AG09319 (cell line): ENCODE data around the gene DLEC1.

Experiments
- DNase-seq: peaks from one replicate; pipeline ENCODE4 v3.0.0-alpha.2; 2010; ENCODE audit warnings: low read depth; ENCODE audit errors: extremely low read depth
- TF ChIP-seq, protein P1 (sequence below): IDR thresholded peaks from 2 replicates; pipeline ENCODE4 v1.5.1; 2011; ENCODE audit warnings: low read depth, mild to moderate bottlenecking, inconsistent platforms, low read length, moderate library complexity

DLEC1 gene

GRCh38 chr3:38016847-38017444 is 22.1 kb upstream of the DLEC1 start:
- TF ChIP-seq, protein P1, sequence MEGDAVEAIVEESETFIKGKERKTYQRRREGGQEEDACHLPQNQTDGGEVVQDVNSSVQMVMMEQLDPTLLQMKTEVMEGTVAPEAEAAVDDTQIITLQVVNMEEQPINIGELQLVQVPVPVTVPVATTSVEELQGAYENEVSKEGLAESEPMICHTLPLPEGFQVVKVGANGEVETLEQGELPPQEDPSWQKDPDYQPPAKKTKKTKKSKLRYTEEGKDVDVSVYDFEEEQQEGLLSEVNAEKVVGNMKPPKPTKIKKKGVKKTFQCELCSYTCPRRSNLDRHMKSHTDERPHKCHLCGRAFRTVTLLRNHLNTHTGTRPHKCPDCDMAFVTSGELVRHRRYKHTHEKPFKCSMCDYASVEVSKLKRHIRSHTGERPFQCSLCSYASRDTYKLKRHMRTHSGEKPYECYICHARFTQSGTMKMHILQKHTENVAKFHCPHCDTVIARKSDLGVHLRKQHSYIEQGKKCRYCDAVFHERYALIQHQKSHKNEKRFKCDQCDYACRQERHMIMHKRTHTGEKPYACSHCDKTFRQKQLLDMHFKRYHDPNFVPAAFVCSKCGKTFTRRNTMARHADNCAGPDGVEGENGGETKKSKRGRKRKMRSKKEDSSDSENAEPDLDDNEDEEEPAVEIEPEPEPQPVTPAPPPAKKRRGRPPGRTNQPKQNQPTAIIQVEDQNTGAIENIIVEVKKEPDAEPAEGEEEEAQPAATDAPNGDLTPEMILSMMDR = no peak

DNA sequence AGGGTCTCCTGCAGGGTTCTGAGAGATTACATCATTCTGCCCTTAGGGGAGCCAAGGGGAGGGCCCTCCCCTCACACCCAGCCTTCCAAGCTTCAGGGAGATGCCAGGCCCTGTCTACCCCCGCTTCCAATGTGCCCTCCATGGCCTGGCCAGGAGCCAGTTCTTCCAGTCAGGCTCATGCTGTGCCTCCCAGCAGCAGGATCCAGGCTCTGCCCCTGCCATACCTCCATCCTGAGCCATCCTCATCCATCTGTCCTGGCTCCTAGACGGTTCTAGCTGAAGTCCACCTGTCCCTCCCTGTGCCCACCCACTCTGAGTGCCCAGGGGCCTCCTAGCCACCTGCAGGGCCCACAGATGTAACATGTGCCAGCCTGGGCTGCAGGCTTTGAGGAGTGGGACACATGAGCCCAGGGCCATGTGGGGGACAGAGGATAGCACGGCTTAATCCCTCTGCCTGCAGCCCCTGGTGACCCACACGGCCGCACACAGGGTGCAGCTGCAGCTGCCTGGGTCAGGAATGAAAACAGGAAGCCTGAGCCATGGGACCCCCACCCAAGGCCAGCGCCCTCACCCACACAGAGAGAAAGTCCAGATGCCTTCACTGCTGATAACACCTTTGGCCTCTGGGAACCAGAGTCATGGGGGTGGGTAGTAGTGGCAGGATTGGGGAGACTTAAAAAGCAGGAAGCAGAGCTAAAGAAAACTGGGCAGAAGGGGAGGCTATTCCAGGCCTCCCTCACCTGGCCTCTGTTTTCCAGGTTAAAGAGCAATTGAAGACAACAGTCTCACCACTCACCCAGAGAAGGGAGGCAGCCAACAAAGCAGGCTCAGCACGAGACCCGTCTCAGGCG is 21.3 kb upstream of the DLEC1 start:
- DNase-seq = no peak
- TF ChIP-seq, protein P1 = no peak

More at GRCh38 chr3:38016847-38017444, 22.1 kb upstream of the DLEC1 start:
- no peak for DNase-seq

- TF ChIP-seq, protein P1 = no peak
- DNase-seq = no peak
Observed at GRCh38 chr3:38018296-38019266, 20.4 kb upstream of the DLEC1 start.

GRCh38 chr3:38019658-38020341 is 19.2 kb upstream of the DLEC1 start:
- no peak for DNase-seq
- TF ChIP-seq, protein P1 = no peak

DNA sequence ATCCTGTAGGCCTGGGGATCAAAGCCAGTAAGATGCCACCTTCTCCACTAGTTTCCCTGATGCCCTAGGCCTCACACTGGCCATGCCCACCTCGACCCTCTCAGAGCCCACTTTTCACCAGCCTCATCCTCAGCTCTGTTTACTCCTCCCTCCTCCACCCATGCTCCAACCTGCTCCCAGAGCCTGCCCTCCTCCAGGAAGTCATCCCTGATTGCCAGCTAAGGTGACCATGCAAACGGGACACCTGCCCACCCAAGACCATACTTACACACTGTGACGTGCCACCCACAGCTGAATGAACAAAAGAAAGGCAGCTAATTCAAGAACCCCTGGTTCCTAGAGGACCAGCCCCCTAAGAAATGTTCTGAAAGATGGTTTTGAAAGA is 18.7 kb upstream of the DLEC1 start:
- TF ChIP-seq, protein P1 = no peak

GRCh38 chr3:38021196-38021595 is 17.8 kb upstream of the DLEC1 start:
- TF ChIP-seq, protein P1 = no peak
- no peak for DNase-seq

More for the DNA sequence above, 18.7 kb upstream of the DLEC1 start:
- no peak for DNase-seq
